ENCODE results near the gene SIGLEC7. TPM values are rescaled to one million over a fixed set of nuclear protein-coding genes. Genes with fewer than 3 reads are reported as not detected.
"Not testable (repeated sequence)": the region's sequence is repeated elsewhere in the genome, so short reads cannot be mapped to it uniquely, and the experiment has no call there.

Gene SIGLEC7
- total RNA-seq, 1 donor from 2014 or later, result not detected

GRCh38 chr19:51141181-51141580 lies 920 bp upstream of the SIGLEC7 start:
- no peaks in the 10 kb centered on the region for H3K9me3 Mint-ChIP-seq
- no peaks in the 10 kb centered on the region for H3K36me3 Mint-ChIP-seq (ENCODE audit: low read depth)
- ChIA-PET POLR2A (no interaction called here), CTCF (no interaction called here)
- peaks cover 52% of the 10 kb centered on the region for H3K27me3 Mint-ChIP-seq
- no peak for TF ChIP-seq CTCF (IDR thresholded peaks at IDR 0.05)
- H3K4me1 Mint-ChIP-seq, result peaks cover 19% of the 10 kb centered on the region
- no peak for ATAC-seq (ENCODE audit: low read depth)
- DNase-seq, result no peak
- no peak overlapping the region for H3K27ac Mint-ChIP-seq
- H3K4me3 Mint-ChIP-seq, result no peak overlapping the region
- intact Hi-C loops (cut with micrococcal nuclease), result no loop called here

- H3K9me3 Mint-ChIP-seq; intact Hi-C loops (cut with micrococcal nuclease); H3K36me3 Mint-ChIP-seq (ENCODE audit: low read depth); H3K27ac Mint-ChIP-seq; DNase-seq; H3K4me3 Mint-ChIP-seq; CTCF ChIA-PET; ATAC-seq (ENCODE audit: low read depth); POLR2A ChIA-PET: not testable (repeated sequence)
- Mint-ChIP-seq H3K4me1 (peaks cover 19% of the 10 kb centered on the region), H3K27me3 (peaks cover 37% of the 10 kb centered on the region)
Measured at GRCh38 chr19:51142809-51143475, 841 bp downstream of the SIGLEC7 start.

- no peak for DNase-seq
- CTCF ChIA-PET, result no interaction called here
- Mint-ChIP-seq H3K27me3 (peaks cover 37% of the 10 kb centered on the region), H3K27ac (no peak overlapping the region), H3K9me3 (no peaks in the 10 kb centered on the region), H3K4me1 (peaks cover 19% of the 10 kb centered on the region), H3K36me3 (ENCODE audit: low read depth) (no peaks in the 10 kb centered on the region), H3K4me3 (no peak overlapping the region)
- no peak for TF ChIP-seq CTCF (IDR thresholded peaks at IDR 0.05)
- ATAC-seq (ENCODE audit: low read depth), result no peak
- intact Hi-C loops (cut with micrococcal nuclease), result no loop called here
- POLR2A ChIA-PET, result no interaction called here
Measured at GRCh38 chr19:51143486-51143885, 1.4 kb downstream of the SIGLEC7 start.

GRCh38 chr19:51144482-51145045 lies 2.5 kb downstream of the SIGLEC7 start:
- no peaks in the 10 kb centered on the region for H3K36me3 Mint-ChIP-seq (ENCODE audit: low read depth)

GRCh38 chr19:51145916-51146493 lies 3.9 kb downstream of the SIGLEC7 start:
- DNase-seq (no peak), ATAC-seq (ENCODE audit: low read depth) (no peak)
- intact Hi-C loops (cut with micrococcal nuclease), result no loop called here
- no peak for TF ChIP-seq CTCF (IDR thresholded peaks at IDR 0.05)
- Mint-ChIP-seq H3K9me3 (no peaks in the 10 kb centered on the region), H3K36me3 (ENCODE audit: low read depth) (no peaks in the 10 kb centered on the region), H3K4me3 (no peak overlapping the region), H3K4me1 (peaks cover 5% of the 10 kb centered on the region), H3K27me3 (peaks cover 36% of the 10 kb centered on the region), H3K27ac (no peak overlapping the region)
- ChIA-PET POLR2A (no interaction called here), CTCF (no interaction called here)

More at GRCh38 chr19:51144482-51145045, 2.5 kb downstream of the SIGLEC7 start:
- intact Hi-C loops (cut with micrococcal nuclease), result no loop called here
- POLR2A ChIA-PET, result no interaction called here
- Mint-ChIP-seq H3K27ac (no peak overlapping the region), H3K27me3 (peaks cover 33% of the 10 kb centered on the region), H3K9me3 (no peaks in the 10 kb centered on the region), H3K4me1 (peaks cover 14% of the 10 kb centered on the region), H3K4me3 (no peak overlapping the region)
- DNase-seq, result no peak
- no peak for TF ChIP-seq CTCF (IDR thresholded peaks at IDR 0.05)
- ATAC-seq (ENCODE audit: low read depth), result no peak
- CTCF ChIA-PET, result no interaction called here

Measured in activated B cell treated with CpG ODN at 0.5 μM for 24 hours (primary cell).